ENCODE data around the gene RARG. TPM values are rescaled to one million over a fixed set of nuclear protein-coding genes. Genes with fewer than 3 reads are reported as not detected.

Gene RARG
- total RNA-seq, 2 experiments from 2014 or later: 19.7 to 20.3 TPM

GRCh38 chr12:53196486-53196885, 35.5 kb downstream of the RARG start:
- Mint-ChIP-seq H3K36me3 (ENCODE audit: low read depth) (peaks cover 56% of the 10 kb centered on the region), H3K27me3 (no peaks in the 10 kb centered on the region), H3K4me3 (no peak overlapping the region), H3K27ac (peak overlapping the region; percentile 18), H3K9me3 (no peaks in the 10 kb centered on the region), H3K4me1 (ENCODE audit: low read depth) (peaks cover 45% of the 10 kb centered on the region)
- ChIA-PET POLR2A (interaction anchor here (0.6 to 9.4 kb wide), 4 partner anchors 14 to 176 kb away, joined by 3 to 91 read pairs (median 4); partner anchors contain the start of genes CSAD and ZNF740), CTCF (interaction anchor here (1.0 to 4.6 kb wide), 8 partner anchors 9 to 130 kb away, joined by 3 to 60 read pairs (median 20); partner anchors contain the start of genes CSAD, ESPL1, IGFBP6 and ZNF740)
- no peak for DNase-seq
- TF ChIP-seq CTCF (IDR thresholded peaks at IDR 0.05): no peak
- no peak for ATAC-seq
- intact Hi-C loops (cut with micrococcal nuclease): no loop called here

- no peaks in the 10 kb centered on the region for H3K27me3 Mint-ChIP-seq
- H3K4me3 Mint-ChIP-seq: no peak overlapping the region
- no peak for TF ChIP-seq CTCF (IDR thresholded peaks at IDR 0.05)
- H3K4me1 Mint-ChIP-seq (ENCODE audit: low read depth): peaks cover 41% of the 10 kb centered on the region
- ATAC-seq (no peak), DNase-seq (no peak)
- ChIA-PET CTCF (interaction anchor here (0.8 to 1.5 kb wide), 7 partner anchors 8 to 130 kb away, joined by 3 to 9 read pairs (median 4); partner anchors contain the start of gene AAAS), POLR2A (interaction anchor here (0.7 to 9.4 kb wide), 8 partner anchors 9 to 176 kb away, joined by 3 to 91 read pairs (median 4); partner anchors contain the start of genes CSAD, MYG1 and ZNF740)
- H3K27ac Mint-ChIP-seq: peak overlapping the region; percentile 47
- H3K36me3 Mint-ChIP-seq (ENCODE audit: low read depth): peaks cover 57% of the 10 kb centered on the region
- intact Hi-C loops (cut with micrococcal nuclease): no loop called here
- no peaks in the 10 kb centered on the region for H3K9me3 Mint-ChIP-seq
Measured at GRCh38 chr12:53195516-53196420, 36.2 kb downstream of the RARG start.

GRCh38 chr12:53194973-53195372, 37.0 kb downstream of the RARG start:
- peak overlapping the region; percentile 47 for H3K27ac Mint-ChIP-seq
- intact Hi-C loops (cut with micrococcal nuclease): no loop called here
- no peak for TF ChIP-seq CTCF (IDR thresholded peaks at IDR 0.05)
- no peak for DNase-seq
- no peak for ATAC-seq
- H3K4me3 Mint-ChIP-seq: no peak overlapping the region
- peaks cover 38% of the 10 kb centered on the region for H3K4me1 Mint-ChIP-seq (ENCODE audit: low read depth)
- H3K27me3 Mint-ChIP-seq: no peaks in the 10 kb centered on the region
- no peaks in the 10 kb centered on the region for H3K9me3 Mint-ChIP-seq
- CTCF ChIA-PET: interaction anchor here (0.8 to 1.5 kb wide), 7 partner anchors 9 to 129 kb away, joined by 3 to 9 read pairs (median 3); partner anchors contain the start of gene AAAS
- POLR2A ChIA-PET: interaction anchor here (0.6 to 9.4 kb wide), 7 partner anchors 10 to 105 kb away, joined by 3 to 91 read pairs (median 3); partner anchors contain the start of genes CSAD, MYG1 and ZNF740
- H3K36me3 Mint-ChIP-seq (ENCODE audit: low read depth): peaks cover 53% of the 10 kb centered on the region

GRCh38 chr12:53193985-53194716, 37.9 kb downstream of the RARG start:
- Mint-ChIP-seq H3K27ac (no peak overlapping the region), H3K4me3 (no peak overlapping the region), H3K9me3 (no peaks in the 10 kb centered on the region), H3K4me1 (ENCODE audit: low read depth) (peaks cover 33% of the 10 kb centered on the region), H3K36me3 (ENCODE audit: low read depth) (peaks cover 51% of the 10 kb centered on the region), H3K27me3 (no peaks in the 10 kb centered on the region)
- intact Hi-C loops (cut with micrococcal nuclease): no loop called here
- ATAC-seq (no peak), DNase-seq (no peak)
- TF ChIP-seq CTCF (IDR thresholded peaks at IDR 0.05): no peak
- CTCF ChIA-PET: interaction anchor here (1.0 to 1.2 kb wide), 3 partner anchors 9 to 34 kb away, joined by 3 to 5 read pairs (median 5); no protein-coding TSS in a partner anchor
- POLR2A ChIA-PET: interaction anchor here (1.0 to 9.4 kb wide), 6 partner anchors 9 to 143 kb away, joined by 3 to 91 read pairs (median 4); partner anchors contain the start of genes CSAD, MYG1 and ZNF740
